GM12801 (cell line): ENCODE measurements around the gene CCSER1.

ENCODE experiments used
- TF ChIP-seq, protein P1 (sequence below): IDR thresholded peaks from one replicate; pipeline ENCODE4 v1.5.1; 2011; ENCODE audit warnings: control low read depth; ENCODE audit not compliant: insufficient read length; ENCODE audit errors: extremely low read depth

CCSER1 gene

DNA sequence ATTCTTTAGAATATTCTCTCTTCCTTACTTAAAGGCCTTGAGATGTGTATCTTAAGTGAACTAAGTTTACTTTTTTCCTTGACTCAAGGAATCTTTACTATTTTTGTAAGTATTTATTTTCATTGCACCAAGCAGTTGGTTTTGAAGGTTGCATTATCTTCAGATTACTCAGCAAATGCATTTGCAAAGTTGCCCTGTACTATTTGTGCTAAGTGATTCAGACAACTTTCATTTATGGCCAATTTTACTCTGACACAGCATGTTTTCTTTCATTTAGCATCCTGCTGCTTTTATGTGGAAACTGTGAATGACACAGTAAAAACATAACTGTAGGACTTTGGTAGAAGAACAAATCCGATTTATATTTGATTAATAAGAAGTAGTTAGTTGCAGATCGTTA is 191.0 kb downstream of the CCSER1 start:
- TF ChIP-seq, protein P1, sequence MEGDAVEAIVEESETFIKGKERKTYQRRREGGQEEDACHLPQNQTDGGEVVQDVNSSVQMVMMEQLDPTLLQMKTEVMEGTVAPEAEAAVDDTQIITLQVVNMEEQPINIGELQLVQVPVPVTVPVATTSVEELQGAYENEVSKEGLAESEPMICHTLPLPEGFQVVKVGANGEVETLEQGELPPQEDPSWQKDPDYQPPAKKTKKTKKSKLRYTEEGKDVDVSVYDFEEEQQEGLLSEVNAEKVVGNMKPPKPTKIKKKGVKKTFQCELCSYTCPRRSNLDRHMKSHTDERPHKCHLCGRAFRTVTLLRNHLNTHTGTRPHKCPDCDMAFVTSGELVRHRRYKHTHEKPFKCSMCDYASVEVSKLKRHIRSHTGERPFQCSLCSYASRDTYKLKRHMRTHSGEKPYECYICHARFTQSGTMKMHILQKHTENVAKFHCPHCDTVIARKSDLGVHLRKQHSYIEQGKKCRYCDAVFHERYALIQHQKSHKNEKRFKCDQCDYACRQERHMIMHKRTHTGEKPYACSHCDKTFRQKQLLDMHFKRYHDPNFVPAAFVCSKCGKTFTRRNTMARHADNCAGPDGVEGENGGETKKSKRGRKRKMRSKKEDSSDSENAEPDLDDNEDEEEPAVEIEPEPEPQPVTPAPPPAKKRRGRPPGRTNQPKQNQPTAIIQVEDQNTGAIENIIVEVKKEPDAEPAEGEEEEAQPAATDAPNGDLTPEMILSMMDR, result no peak

DNA sequence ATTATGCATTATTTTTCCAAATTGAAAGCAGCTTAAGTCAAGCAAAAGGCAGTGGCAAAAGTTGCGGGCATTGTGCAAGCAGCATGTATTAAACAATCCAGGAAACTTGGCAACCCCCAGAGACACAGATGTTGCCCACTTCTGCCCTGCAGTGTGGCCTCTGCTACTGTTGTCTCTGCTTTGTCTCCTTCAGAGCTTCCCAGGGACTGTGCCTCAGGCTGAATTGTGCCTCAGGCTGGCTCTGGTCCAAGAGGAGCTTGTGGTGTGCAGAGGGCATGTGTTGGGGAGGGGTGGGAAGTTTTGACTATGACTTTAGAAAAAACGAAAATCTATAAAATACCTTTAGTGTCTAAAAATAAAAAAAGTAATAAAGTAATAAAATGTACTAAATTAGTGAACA is 201.4 kb downstream of the CCSER1 start:
- TF ChIP-seq, protein P1, result no peak

DNA sequence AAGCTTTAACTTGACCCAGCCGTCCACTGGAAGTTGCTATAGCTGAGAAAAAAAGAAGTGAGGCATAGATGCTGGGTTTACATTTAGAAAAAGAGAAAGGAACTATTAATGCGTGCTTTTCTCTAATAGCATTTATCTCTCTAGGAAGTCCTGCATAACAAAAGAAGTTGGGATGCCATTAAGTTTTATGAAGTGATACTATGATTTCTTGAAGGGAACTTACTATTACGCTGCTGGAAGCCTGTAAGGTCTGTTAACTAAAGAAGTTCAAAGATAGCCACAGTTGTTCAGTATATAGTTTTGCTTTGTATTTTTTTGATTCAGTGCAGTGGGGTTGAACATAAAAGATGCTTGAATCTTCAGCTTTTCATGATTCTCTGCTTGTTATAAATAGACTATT is 203.4 kb downstream of the CCSER1 start:
- TF ChIP-seq, protein P1, result no peak

DNA sequence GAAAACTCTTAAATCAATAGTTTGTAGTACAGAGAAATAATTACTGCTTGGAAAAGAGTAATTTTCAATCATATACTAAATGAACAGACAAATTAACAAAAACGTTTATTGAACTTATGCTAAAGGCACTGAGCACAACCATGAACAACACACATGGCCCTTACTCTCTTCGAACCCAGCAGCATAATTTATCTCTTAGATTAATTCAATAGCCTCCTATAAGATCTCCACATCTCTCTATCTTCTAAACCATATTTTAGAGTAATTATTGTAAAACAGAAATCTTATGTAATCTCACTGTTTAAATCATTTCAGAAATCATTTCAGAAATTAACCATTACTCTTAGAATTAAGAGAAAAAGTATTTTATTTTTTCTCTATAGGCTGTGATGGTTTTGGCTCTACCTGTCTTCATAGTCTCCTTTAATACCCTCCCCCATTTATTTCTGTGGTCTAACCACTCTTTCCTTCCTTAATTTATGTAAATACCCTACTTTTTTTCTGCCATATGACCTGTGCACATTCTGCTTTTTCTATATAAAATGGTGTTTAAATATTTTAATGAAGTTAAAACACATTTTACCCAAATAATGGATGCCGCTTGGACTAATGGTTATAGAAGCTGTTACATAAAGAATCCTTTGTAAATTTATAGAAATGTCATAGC is 218.5 kb downstream of the CCSER1 start:
- TF ChIP-seq, protein P1, result no peak

DNA sequence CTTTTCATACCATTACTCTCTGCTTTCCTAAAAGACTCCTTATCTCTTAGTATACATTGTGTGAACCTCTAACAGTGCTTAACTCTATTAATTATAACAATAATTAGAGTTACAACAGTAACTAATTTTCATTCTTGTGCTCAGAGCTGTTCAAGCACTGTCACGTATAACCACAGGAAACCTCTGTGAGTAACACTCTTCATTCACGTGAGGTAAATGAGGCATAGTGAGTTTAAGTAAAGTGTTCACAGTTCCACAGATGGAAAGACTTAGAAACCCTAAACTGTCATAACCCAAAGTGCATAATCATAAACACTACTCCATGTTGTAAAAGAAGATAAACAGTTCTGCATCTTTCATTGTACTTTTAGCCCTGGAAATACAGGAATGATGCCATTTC is 222.4 kb downstream of the CCSER1 start:
- TF ChIP-seq, protein P1, result no peak

DNA sequence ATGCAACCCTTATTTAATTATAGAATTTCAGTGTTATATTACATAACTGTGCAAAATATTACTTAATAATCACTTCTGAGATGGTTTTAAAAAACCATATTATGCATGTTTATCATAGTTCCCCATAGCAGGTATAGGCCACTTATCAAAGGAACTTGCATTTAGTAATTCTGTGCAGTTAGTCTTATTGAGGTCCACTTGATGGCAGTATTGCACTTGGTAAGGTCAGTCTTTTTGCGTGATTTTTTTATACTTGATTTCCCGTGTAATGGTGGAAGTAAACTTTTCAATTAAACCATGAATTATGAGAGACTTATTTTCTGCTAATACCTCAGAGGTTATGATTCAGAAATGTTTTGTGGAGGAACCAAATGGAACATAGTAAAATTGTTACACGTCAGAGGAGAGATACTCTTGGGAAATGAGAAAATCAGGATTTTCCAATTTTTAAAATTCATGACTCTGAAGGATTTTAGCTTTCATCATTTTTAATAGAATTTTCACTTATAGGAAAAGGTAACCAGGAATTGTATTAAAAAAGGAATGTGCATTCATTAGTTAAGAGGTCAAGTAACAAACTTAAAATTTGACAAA is 230.0 kb downstream of the CCSER1 start:
- TF ChIP-seq, protein P1, result no peak

DNA sequence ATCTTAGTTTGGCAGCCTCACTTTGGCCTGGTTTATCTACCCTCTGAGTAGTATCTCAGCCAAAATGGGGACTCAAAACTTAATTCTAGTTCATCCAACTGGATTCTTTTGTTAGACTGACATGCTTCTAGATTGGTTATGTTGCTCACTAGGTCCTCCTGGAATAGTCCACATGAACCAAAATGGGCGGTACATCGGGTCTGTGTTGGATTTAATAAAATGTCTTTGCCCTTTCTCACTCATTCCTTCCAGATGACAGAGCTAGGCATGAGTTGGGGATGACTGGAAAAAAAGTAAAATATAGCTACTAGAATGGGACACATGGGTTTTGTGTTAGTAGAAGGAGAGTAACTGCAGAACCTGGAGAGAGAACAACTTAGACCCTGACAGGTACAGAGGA is 247.9 kb downstream of the CCSER1 start:
- TF ChIP-seq, protein P1, result no peak
